ENCODE measurements around the gene CTR9. TPM values are rescaled to one million over a fixed set of nuclear protein-coding genes. Genes with fewer than 3 reads are reported as not detected.
"Not testable (repeated sequence)": the region's sequence is repeated elsewhere in the genome, so short reads cannot be mapped to it uniquely, and the experiment has no call there.

The CTR9 gene
- total and polyA plus RNA-seq, 4 experiments from 2014 or later, result 39.7 to 68.6 (median 58.0) TPM

- Histone ChIP-seq H3K36me3 (ENCODE audit: insufficient read depth, low read length) (peaks cover 34% of the 10 kb centered on the region), H3K4me1 (ENCODE audit: insufficient read depth, low read length) (peaks cover 44% of the 10 kb centered on the region), H3K4me3 (ENCODE audit: low read length in 2 of 2) (peak within 1 kb of the TSS; percentile 77 to 95), H3K9me3 (ENCODE audit: control insufficient read depth in 1 of 2, low read length in 2 of 2) (no peaks in the 10 kb centered on the region), H3K27ac (ENCODE audit: low read depth, low read length) (peak within 1 kb of the TSS; percentile 97), H3K27me3 (ENCODE audit: insufficient read depth, low read length) (no peaks in the 10 kb centered on the region)
- Mint-ChIP-seq H3K27me3 (peaks cover 0 to 3% of the 10 kb centered on the region in 2 donors), H3K4me1 (peaks cover 27 to 62% (median 40%) of the 10 kb centered on the region in 4 donors), H3K27ac (peak within 1 kb of the TSS; percentile 98 to 100 (median 99)), H3K4me3 (peak within 1 kb of the TSS; percentile 96 to 99 (median 98)), H3K9me3 (peaks cover 0 to 5% (median 0%) of the 10 kb centered on the region in 8 donors), H3K36me3 (peaks cover 33 to 49% of the 10 kb centered on the region in 2 donors)
- intact Hi-C loops (cut with micrococcal nuclease), result loop anchor here (1.0 to 5.0 kb wide), 11 partner anchors 50 to 1348 kb away; partner anchors contain the start of genes AMPD3, CTR9, RNF141 and USP47
- ChIA-PET POLR2A (ENCODE audit: partially characterized antibody) (interaction anchor here (0.6 to 11.7 kb wide), 56 partner anchors 9 to 1495 kb away, joined by 3 to 469 read pairs (median 5); partner anchors contain the start of genes AMPD3, CTR9, IPO7 and RNF141), CTCF (ENCODE audit: partially characterized antibody) (interaction anchor here (0.8 to 3.6 kb wide), 22 partner anchors 10 to 1034 kb away, joined by 3 to 35 read pairs (median 4); partner anchors contain the start of genes RNF141, USP47 and ZBED5)
- peak; percentile 98 to 99 (median 99) for DNase-seq
Measured at GRCh38 chr11:10808553-10809372, 57.7 kb downstream of the CTR9 start, which contains the start of gene EIF4G2. EIF4G2 (minus strand) TSS chr11:10808926.

DNA sequence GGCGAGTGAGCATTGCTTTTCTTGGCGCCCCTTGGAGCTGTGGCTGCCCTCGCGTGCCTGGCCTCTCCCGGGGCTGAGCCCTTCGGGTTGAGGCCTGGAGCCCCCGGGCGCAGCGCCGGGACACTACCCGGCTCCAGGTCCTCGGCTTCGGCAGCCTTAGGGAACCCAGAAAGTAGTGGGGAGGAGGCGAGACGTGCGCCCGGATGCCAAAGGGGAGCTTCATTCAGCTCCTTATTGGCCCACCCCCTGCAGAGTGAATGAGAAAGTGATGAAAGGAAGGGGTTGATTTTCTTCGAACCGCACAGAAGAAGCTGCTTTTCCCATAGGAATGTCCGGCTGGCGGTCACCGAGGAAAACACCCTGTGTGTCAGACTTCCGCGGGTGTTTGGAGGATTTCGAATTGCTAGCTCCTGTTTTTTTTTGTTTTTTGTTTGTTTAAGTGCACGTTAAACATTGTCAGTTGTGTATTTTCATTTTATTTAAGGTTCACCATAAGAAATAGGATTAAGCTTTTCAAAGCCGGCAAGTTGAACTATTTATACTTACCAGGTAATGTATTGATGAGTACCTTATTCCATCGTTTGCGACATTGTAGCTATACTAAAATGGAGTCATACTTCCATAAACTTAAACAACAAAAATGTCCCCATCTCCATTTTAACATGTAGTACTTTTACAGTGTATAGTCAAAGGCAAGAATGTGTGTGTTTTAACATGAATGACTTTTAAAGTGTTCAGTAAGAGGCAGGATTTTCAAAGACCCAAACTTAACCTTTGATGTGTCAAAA is 58.5 kb downstream of the CTR9 start:
- peaks cover 27 to 41% of the 10 kb centered on the region in 2 donors for H3K36me3 Mint-ChIP-seq
- H3K4me1 ChIP-seq (ENCODE audit: insufficient read depth, low read length), result peaks cover 36% of the 10 kb centered on the region
- intact Hi-C loops (cut with micrococcal nuclease), result loop anchor here (1.0 to 5.0 kb wide), 10 partner anchors 58 to 1349 kb away; partner anchors contain the start of genes AMPD3, CTR9, RNF141 and USP47
- H3K27ac Mint-ChIP-seq, result peak overlapping the region; percentile 98 to 100 (median 99)
- DNase-seq, result no peak
- H3K9me3 Mint-ChIP-seq, result peaks cover 0 to 4% (median 0%) of the 10 kb centered on the region in 8 donors
- peak overlapping the region; percentile 68 to 95 for H3K4me3 ChIP-seq (ENCODE audit: low read length in 2 of 2)
- H3K36me3 ChIP-seq (ENCODE audit: insufficient read depth, low read length), result peaks cover 26% of the 10 kb centered on the region
- H3K27ac ChIP-seq (ENCODE audit: low read depth, low read length), result peak overlapping the region; percentile 97
- no peaks in the 10 kb centered on the region for H3K27me3 ChIP-seq (ENCODE audit: insufficient read depth, low read length)
- POLR2A ChIA-PET (ENCODE audit: partially characterized antibody), result interaction anchor here (0.6 to 11.7 kb wide), 56 partner anchors 9 to 1496 kb away, joined by 3 to 469 read pairs (median 5); partner anchors contain the start of genes AMPD3, CTR9, IPO7 and RNF141
- H3K4me1 Mint-ChIP-seq, result peaks cover 22 to 55% (median 34%) of the 10 kb centered on the region in 4 donors
- CTCF ChIA-PET (ENCODE audit: partially characterized antibody), result interaction anchor here (0.8 to 3.6 kb wide), 23 partner anchors 9 to 1033 kb away, joined by 3 to 35 read pairs (median 4); partner anchors contain the start of genes RNF141, USP47 and ZBED5
- peaks cover 0 to 3% of the 10 kb centered on the region in 2 donors for H3K27me3 Mint-ChIP-seq
- peak overlapping the region; percentile 96 to 99 (median 98) for H3K4me3 Mint-ChIP-seq
- no peaks in the 10 kb centered on the region for H3K9me3 ChIP-seq (ENCODE audit: control insufficient read depth in 1 of 2, low read length in 2 of 2)

DNA sequence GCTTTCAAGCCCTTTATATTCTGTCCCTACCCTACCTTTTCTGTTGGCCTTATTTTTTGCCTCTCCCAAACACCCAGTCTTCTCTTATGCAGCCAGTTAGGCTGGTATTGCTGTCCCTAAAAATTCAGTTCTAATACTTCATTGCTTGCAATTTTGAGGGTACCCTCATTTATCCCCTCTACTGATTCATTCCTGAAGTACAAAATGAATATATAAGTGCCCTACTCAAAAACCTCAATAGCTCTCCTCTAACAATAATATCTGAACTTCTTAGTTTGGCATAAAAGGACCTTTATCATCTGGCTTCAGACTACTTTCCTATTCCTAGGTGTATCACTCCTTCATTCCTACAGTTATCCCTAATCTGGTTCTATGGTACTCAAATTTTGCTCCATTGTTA is 62.9 kb downstream of the CTR9 start:
- Histone ChIP-seq H3K27me3 (ENCODE audit: insufficient read depth, low read length) (no peaks in the 10 kb centered on the region), H3K27ac (ENCODE audit: low read depth, low read length) (no peak overlapping the region), H3K9me3 (ENCODE audit: control insufficient read depth in 1 of 2, low read length in 2 of 2) (no peaks in the 10 kb centered on the region), H3K36me3 (ENCODE audit: insufficient read depth, low read length) (no peaks in the 10 kb centered on the region), H3K4me3 (ENCODE audit: low read length in 2 of 2) (no peak overlapping the region), H3K4me1 (ENCODE audit: insufficient read depth, low read length) (peaks cover 8% of the 10 kb centered on the region)
- no peak overlapping the region for H3K4me3 Mint-ChIP-seq
- ChIA-PET POLR2A (ENCODE audit: partially characterized antibody) (interaction anchor here (2.8 kb wide), 1 partner anchor 43 kb away, joined by 12 read pairs; the partner anchor contains the start of gene ZBED5), CTCF (ENCODE audit: partially characterized antibody) (no interaction called here)
- H3K27ac Mint-ChIP-seq, result peak overlapping the region in 1 of 7 donors; percentile 27
- peaks cover 0 to 2% of the 10 kb centered on the region in 2 donors for H3K36me3 Mint-ChIP-seq
- intact Hi-C loops (cut with micrococcal nuclease), result no loop called here
- peaks cover 7 to 13% (median 8%) of the 10 kb centered on the region in 4 donors for H3K4me1 Mint-ChIP-seq
- peaks cover 4 to 7% of the 10 kb centered on the region in 2 donors for H3K27me3 Mint-ChIP-seq
- H3K9me3 Mint-ChIP-seq, result peaks cover 0 to under 1% (median 0%) of the 10 kb centered on the region in 8 donors
- no peak for DNase-seq

DNA sequence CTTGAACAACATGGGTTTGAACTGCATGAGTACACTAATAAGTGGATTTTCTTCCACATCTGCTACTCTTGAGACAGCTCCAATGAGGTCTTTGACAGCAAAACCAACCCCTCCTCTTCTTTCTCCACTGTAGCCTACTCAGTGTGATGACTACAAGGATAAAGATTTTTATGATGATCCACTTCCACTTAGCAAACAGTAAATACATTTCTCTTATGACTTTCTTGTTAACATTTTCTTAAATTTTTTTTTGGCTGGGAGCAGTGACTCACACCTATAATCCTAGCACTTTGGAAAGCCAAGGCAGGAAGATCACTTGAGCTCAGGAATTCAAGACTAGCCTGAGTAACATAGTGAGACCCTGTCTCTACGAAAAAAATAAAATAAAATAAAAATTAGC is 67.5 kb downstream of the CTR9 start:
- H3K27me3 Mint-ChIP-seq, result peaks cover 4 to 7% of the 10 kb centered on the region in 2 donors
- Histone ChIP-seq H3K9me3 (ENCODE audit: control insufficient read depth in 1 of 2, low read length in 2 of 2) (no peaks in the 10 kb centered on the region), H3K4me1 (ENCODE audit: insufficient read depth, low read length) (no peaks in the 10 kb centered on the region), H3K27ac (ENCODE audit: low read depth, low read length) (no peak overlapping the region), H3K27me3 (ENCODE audit: insufficient read depth, low read length) (no peaks in the 10 kb centered on the region), H3K4me3 (ENCODE audit: low read length in 2 of 2) (no peak overlapping the region), H3K36me3 (ENCODE audit: insufficient read depth, low read length) (no peaks in the 10 kb centered on the region)
- ChIA-PET CTCF (ENCODE audit: partially characterized antibody) (interaction anchor here (1.8 kb wide), 1 partner anchor 9 kb away, joined by 4 read pairs; no protein-coding TSS in a partner anchor), POLR2A (ENCODE audit: partially characterized antibody) (interaction anchor here (3.3 kb wide), 1 partner anchor 9 kb away, joined by 21 read pairs; the partner anchor contains the start of gene EIF4G2)
- peaks cover 0 to 4% of the 10 kb centered on the region in 2 donors for H3K36me3 Mint-ChIP-seq
- no peak for DNase-seq
- H3K27ac Mint-ChIP-seq, result no peak overlapping the region
- no peaks in the 10 kb centered on the region for H3K9me3 Mint-ChIP-seq
- intact Hi-C loops (cut with micrococcal nuclease), result no loop called here
- H3K4me3 Mint-ChIP-seq, result no peak overlapping the region
- H3K4me1 Mint-ChIP-seq, result no peaks in the 10 kb centered on the region

- POLR2A ChIA-PET (ENCODE audit: partially characterized antibody); H3K4me3 ChIP-seq (ENCODE audit: low read length in 2 of 2); CTCF ChIA-PET (ENCODE audit: partially characterized antibody); H3K9me3 Mint-ChIP-seq; H3K36me3 Mint-ChIP-seq; DNase-seq; H3K4me1 Mint-ChIP-seq; H3K27me3 ChIP-seq (ENCODE audit: insufficient read depth, low read length); H3K27me3 Mint-ChIP-seq; intact Hi-C loops (cut with micrococcal nuclease); H3K27ac Mint-ChIP-seq; H3K27ac ChIP-seq (ENCODE audit: low read depth, low read length); H3K4me1 ChIP-seq (ENCODE audit: insufficient read depth, low read length); H3K36me3 ChIP-seq (ENCODE audit: insufficient read depth, low read length); H3K9me3 ChIP-seq (ENCODE audit: control insufficient read depth in 1 of 2, low read length in 2 of 2); H3K4me3 Mint-ChIP-seq: not testable (repeated sequence)
Measured at GRCh38 chr11:10822491-10822890, 71.4 kb downstream of the CTR9 start.

- CTCF ChIA-PET (ENCODE audit: partially characterized antibody), result no interaction called here
- Histone ChIP-seq H3K36me3 (ENCODE audit: insufficient read depth, low read length) (no peaks in the 10 kb centered on the region), H3K4me3 (ENCODE audit: low read length in 2 of 2) (no peak overlapping the region), H3K27ac (ENCODE audit: low read depth, low read length) (no peak overlapping the region), H3K27me3 (ENCODE audit: insufficient read depth, low read length) (no peaks in the 10 kb centered on the region), H3K9me3 (ENCODE audit: control insufficient read depth in 1 of 2, low read length in 2 of 2) (no peaks in the 10 kb centered on the region), H3K4me1 (ENCODE audit: insufficient read depth, low read length) (no peaks in the 10 kb centered on the region)
- DNase-seq, result no peak
- Mint-ChIP-seq H3K9me3 (no peaks in the 10 kb centered on the region), H3K4me3 (peak overlapping the region in 1 of 8 donors; percentile 4), H3K27ac (no peak overlapping the region), H3K36me3 (peaks cover 0 to 13% of the 10 kb centered on the region in 2 donors), H3K4me1 (peaks cover 4% of the 10 kb centered on the region in 4 donors), H3K27me3 (peaks cover 0 to 2% of the 10 kb centered on the region in 2 donors)
- POLR2A ChIA-PET (ENCODE audit: partially characterized antibody), result no interaction called here
- intact Hi-C loops (cut with micrococcal nuclease), result no loop called here
Measured at GRCh38 chr11:10823152-10823579, 72.1 kb downstream of the CTR9 start.
